ENCODE results near the gene MMP17. TPM values are rescaled to one million over a fixed set of nuclear protein-coding genes. Genes with fewer than 3 reads are reported as not detected.
A peak's percentile ranks its signal among the peaks of the same experiment; 100 is the strongest.

Gene MMP17
- total RNA-seq, 1 donor from 2014 or later: 14.1 TPM

DNA sequence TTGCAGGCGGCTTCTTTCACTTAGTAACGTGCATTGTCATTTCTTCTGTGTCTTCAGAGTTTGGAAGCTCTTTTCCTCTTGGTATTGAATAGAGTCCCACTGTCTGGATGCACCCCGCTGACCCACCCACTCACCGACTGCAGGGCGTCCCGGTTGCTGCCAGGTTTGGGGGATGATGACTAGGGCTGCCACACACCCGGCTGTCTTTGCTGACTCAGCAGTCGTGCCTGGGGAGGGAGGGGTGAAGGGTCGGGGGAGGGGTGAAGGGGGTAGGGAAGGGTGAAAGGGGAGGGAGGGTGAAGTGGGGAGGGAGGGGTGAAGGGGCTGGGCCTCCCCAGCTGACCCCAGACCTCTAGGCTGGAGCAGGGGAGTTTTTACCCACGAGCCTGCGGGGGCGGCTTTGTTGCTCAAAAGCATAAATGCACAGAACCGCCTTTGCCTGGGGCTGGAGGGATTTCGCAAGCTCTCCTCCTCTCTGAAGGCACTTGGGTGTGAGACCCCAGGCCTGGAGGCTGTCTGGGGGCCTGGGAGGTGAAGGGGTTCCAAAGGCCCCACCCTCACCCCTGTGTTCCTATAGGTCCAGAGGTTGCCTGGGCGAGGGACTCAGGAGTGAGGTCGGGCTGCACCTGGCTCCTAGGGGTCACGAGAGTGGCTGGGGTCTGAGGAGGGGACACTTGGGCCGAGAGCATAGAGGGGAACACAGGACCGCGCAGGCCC lies 35.0 kb downstream of the MMP17 start:
- H3K36me3 Mint-ChIP-seq: no peaks in the 10 kb centered on the region
- TF ChIP-seq, protein P1, sequence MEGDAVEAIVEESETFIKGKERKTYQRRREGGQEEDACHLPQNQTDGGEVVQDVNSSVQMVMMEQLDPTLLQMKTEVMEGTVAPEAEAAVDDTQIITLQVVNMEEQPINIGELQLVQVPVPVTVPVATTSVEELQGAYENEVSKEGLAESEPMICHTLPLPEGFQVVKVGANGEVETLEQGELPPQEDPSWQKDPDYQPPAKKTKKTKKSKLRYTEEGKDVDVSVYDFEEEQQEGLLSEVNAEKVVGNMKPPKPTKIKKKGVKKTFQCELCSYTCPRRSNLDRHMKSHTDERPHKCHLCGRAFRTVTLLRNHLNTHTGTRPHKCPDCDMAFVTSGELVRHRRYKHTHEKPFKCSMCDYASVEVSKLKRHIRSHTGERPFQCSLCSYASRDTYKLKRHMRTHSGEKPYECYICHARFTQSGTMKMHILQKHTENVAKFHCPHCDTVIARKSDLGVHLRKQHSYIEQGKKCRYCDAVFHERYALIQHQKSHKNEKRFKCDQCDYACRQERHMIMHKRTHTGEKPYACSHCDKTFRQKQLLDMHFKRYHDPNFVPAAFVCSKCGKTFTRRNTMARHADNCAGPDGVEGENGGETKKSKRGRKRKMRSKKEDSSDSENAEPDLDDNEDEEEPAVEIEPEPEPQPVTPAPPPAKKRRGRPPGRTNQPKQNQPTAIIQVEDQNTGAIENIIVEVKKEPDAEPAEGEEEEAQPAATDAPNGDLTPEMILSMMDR (conservative IDR thresholded peaks at IDR 0.05): no peak
- H3K27me3 Mint-ChIP-seq: no peaks in the 10 kb centered on the region
- no peak for DNase-seq (ENCODE audit: extremely low spot score, unreplicated experiment)
- peak overlapping the region; percentile 40 for H3K4me3 Mint-ChIP-seq
- peak overlapping the region; percentile 75 for H3K27ac Mint-ChIP-seq
- H3K4me1 Mint-ChIP-seq (ENCODE audit: unreplicated experiment): peaks cover 27% of the 10 kb centered on the region
- H3K9me3 Mint-ChIP-seq: no peaks in the 10 kb centered on the region

DNA sequence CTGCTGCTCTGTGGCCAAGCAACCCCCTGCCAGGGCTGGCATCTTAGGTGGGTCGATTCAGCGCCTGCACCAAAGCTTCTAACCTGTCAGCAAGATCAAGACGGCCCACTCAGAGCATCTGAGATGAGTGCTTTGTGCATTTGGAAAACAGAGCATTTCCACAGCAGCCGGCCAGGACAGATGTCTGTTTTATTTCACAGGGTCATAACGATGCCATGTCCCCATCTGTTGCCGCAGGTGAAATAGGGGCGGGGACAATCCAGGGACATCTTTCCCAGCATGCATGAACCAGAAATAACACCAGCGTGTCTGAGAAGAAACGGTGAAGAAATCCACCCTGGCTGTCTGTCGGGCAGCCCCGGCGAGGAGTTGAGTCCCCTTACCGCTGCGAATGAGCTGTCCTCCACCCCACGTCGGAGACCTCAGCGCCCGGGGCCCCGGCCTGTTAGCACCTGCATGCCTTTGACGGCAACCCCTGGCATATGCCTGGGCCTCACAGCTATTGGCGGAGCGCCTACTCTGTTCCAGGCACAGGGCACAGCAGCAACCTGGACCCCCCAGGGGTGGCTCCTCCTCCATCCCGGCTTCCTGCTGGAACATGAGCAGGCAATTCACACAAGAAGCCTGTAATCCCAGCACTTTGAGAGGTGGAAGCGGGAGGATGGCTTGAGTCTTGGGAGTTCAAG lies 35.7 kb downstream of the MMP17 start:
- Mint-ChIP-seq H3K9me3 (no peaks in the 10 kb centered on the region), H3K36me3 (no peaks in the 10 kb centered on the region), H3K27me3 (no peaks in the 10 kb centered on the region), H3K4me3 (no peak overlapping the region), H3K27ac (peak overlapping the region; percentile 55), H3K4me1 (ENCODE audit: unreplicated experiment) (peaks cover 22% of the 10 kb centered on the region)
- no peak for DNase-seq (ENCODE audit: extremely low spot score, unreplicated experiment)
- TF ChIP-seq, protein P1 (conservative IDR thresholded peaks at IDR 0.05): no peak

DNA sequence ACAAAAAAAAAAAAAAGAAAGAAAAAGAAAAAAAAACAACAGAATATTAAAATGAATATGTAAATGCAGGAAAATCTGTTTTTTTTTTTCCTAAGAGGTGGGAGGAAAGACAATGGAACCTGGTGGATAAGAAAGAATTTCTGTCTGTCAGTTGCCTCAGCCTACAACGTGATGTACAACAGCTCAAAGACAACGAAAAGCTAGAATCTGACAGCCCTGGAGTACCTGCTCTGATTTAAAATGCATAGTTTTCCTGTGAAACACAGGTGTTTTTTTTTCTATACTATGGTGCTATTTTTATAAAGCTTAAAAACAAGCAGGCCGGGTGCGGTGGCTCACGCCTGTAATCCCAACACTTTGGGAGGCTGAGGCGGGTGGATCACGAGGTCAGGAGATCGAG lies 36.3 kb downstream of the MMP17 start:
- Mint-ChIP-seq H3K4me1 (ENCODE audit: unreplicated experiment) (peaks cover 22% of the 10 kb centered on the region), H3K36me3 (no peaks in the 10 kb centered on the region), H3K4me3 (no peak overlapping the region), H3K27me3 (no peaks in the 10 kb centered on the region), H3K27ac (peak overlapping the region; percentile 90), H3K9me3 (no peaks in the 10 kb centered on the region)
- DNase-seq (ENCODE audit: extremely low spot score, unreplicated experiment): no peak
- TF ChIP-seq, protein P1 (conservative IDR thresholded peaks at IDR 0.05): no peak

DNA sequence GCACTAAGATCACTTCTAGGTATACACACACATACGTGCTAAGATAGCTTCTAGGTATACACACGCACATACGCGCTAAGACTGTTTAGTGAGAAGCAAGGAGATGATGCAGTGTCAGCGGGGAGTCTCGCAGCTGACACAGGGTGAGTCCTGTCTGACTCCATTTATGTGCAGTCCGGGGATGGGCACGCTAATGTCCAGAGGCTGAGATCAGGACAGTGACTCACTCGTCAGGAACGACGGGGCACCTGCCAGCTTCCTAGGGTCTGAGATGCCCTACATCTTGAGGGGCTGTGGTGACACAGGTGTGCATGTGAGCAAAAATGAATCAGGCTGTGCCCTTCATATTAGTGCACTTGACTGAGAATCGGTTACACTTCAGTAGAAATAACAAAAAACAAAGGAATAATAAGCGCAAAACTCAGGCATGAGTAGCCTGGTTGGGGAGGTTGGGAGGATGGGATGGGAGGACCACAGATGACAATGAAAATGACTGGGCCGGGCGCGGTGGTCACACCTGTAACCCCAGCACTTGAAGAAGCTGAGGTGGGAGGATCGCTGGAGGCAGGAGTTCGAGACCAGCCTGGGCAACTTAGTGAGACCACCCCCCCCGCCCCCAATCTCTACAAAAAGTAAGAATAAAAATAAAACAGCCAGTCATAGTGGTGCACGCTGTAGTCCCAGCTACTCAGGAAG lies 37.1 kb downstream of the MMP17 start:
- TF ChIP-seq, protein P1 (conservative IDR thresholded peaks at IDR 0.05): no peak
- no peaks in the 10 kb centered on the region for H3K9me3 Mint-ChIP-seq
- H3K27me3 Mint-ChIP-seq: no peaks in the 10 kb centered on the region
- H3K36me3 Mint-ChIP-seq: no peaks in the 10 kb centered on the region
- H3K4me1 Mint-ChIP-seq (ENCODE audit: unreplicated experiment): peaks cover 23% of the 10 kb centered on the region
- peak overlapping the region; percentile 67 for H3K27ac Mint-ChIP-seq
- no peak for DNase-seq (ENCODE audit: extremely low spot score, unreplicated experiment)
- no peak overlapping the region for H3K4me3 Mint-ChIP-seq

DNA sequence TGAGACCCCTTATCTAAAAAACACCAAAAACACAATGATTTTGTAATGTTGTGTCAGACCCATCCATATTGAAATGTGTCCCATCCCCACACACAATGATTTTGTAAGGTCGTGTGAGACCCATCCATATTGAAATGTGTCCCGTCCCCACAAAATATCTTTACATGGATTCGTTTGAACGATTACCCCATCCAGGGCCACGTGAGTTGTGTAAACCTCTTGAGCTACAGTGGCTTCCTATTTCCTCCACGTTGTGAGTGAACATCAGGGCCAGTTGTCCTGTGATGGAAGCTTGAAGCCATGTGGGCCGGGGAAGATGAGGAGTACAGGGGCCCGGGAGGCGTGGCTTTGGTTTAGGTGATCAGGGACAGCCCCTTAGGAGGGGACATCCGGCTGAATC lies 39.3 kb downstream of the MMP17 start:
- TF ChIP-seq, protein P1 (conservative IDR thresholded peaks at IDR 0.05): no peak
- no peaks in the 10 kb centered on the region for H3K27me3 Mint-ChIP-seq
- no peaks in the 10 kb centered on the region for H3K9me3 Mint-ChIP-seq
- no peak overlapping the region for H3K27ac Mint-ChIP-seq
- H3K36me3 Mint-ChIP-seq: no peaks in the 10 kb centered on the region
- H3K4me3 Mint-ChIP-seq: no peak overlapping the region
- no peak for DNase-seq (ENCODE audit: extremely low spot score, unreplicated experiment)
- H3K4me1 Mint-ChIP-seq (ENCODE audit: unreplicated experiment): peaks cover 16% of the 10 kb centered on the region

Data from type B pancreatic cell (in vitro differentiated cells).